ENCODE results near the gene DUSP1.

DNA sequence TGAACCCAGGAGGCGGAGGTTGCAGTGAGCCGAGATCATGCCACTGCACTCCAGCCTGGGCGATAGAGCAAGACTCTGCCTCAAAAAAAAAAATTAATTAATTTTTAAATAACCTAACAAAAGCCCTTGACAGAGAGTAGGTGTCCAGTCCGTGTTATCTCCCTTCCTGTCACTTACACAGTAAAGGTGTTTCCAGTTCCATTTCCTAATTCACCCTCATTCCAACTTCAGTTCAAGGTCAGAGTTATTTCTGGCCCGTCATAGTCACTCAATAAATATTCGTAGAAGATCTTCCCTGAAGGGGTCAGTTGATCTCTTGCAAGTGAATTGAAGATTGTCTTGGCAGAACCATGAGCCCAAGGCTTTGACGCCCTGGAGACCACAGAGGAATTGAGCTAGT is 46.7 kb upstream of the DUSP1 start:
- TF ChIP-seq, protein P1, sequence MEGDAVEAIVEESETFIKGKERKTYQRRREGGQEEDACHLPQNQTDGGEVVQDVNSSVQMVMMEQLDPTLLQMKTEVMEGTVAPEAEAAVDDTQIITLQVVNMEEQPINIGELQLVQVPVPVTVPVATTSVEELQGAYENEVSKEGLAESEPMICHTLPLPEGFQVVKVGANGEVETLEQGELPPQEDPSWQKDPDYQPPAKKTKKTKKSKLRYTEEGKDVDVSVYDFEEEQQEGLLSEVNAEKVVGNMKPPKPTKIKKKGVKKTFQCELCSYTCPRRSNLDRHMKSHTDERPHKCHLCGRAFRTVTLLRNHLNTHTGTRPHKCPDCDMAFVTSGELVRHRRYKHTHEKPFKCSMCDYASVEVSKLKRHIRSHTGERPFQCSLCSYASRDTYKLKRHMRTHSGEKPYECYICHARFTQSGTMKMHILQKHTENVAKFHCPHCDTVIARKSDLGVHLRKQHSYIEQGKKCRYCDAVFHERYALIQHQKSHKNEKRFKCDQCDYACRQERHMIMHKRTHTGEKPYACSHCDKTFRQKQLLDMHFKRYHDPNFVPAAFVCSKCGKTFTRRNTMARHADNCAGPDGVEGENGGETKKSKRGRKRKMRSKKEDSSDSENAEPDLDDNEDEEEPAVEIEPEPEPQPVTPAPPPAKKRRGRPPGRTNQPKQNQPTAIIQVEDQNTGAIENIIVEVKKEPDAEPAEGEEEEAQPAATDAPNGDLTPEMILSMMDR (conservative IDR thresholded peaks at IDR 0.05; ENCODE audit: low read length), result no peak
- TF ChIP-seq EZH2phosphoT487 (IDR thresholded peaks at IDR 0.05; ENCODE audit: borderline replicate concordance, low read depth, low read length), result no peak
